ENCODE data around the gene PLA1A.

PLA1A gene

GRCh38 chr3:119555309-119555735, 42.4 kb upstream of the PLA1A start:
- DNase-seq (ENCODE audit: low read depth, low spot score): no peak
- no peak for TF ChIP-seq CTCF (IDR thresholded peaks at IDR 0.05; ENCODE audit: low read depth, low read length)
- H3K4me3 ChIP-seq (ENCODE audit: low read depth, low read length): no peak overlapping the region
- in situ Hi-C loops (cut with HindIII; ENCODE audit: low sequenced_read_pairs): no loop called here

- no peak for DNase-seq (ENCODE audit: low read depth, low spot score)
- no peak for TF ChIP-seq CTCF (IDR thresholded peaks at IDR 0.05; ENCODE audit: low read depth, low read length)
- no peak overlapping the region for H3K4me3 ChIP-seq (ENCODE audit: low read depth, low read length)
- in situ Hi-C loops (cut with HindIII; ENCODE audit: low sequenced_read_pairs): no loop called here
Measured at GRCh38 chr3:119555929-119556328, 41.8 kb upstream of the PLA1A start.

GRCh38 chr3:119557192-119557876, 40.4 kb upstream of the PLA1A start:
- in situ Hi-C loops (cut with HindIII; ENCODE audit: low sequenced_read_pairs): no loop called here
- H3K4me3 ChIP-seq (ENCODE audit: low read depth, low read length): no peak overlapping the region
- no peak for TF ChIP-seq CTCF (IDR thresholded peaks at IDR 0.05; ENCODE audit: low read depth, low read length)
- DNase-seq (ENCODE audit: low read depth, low spot score): no peak

GRCh38 chr3:119557877-119558269, 39.8 kb upstream of the PLA1A start:
- in situ Hi-C loops (cut with HindIII; ENCODE audit: low sequenced_read_pairs): no loop called here
- no peak overlapping the region for H3K4me3 ChIP-seq (ENCODE audit: low read depth, low read length)
- TF ChIP-seq CTCF (IDR thresholded peaks at IDR 0.05; ENCODE audit: low read depth, low read length): no peak
- no peak for DNase-seq (ENCODE audit: low read depth, low spot score)

- H3K4me3 ChIP-seq (ENCODE audit: low read depth, low read length): no peak overlapping the region
- no peak for TF ChIP-seq CTCF (IDR thresholded peaks at IDR 0.05; ENCODE audit: low read depth, low read length)
- DNase-seq (ENCODE audit: low read depth, low spot score): no peak
- in situ Hi-C loops (cut with HindIII; ENCODE audit: low sequenced_read_pairs): no loop called here
Measured at GRCh38 chr3:119558626-119559317, 38.9 kb upstream of the PLA1A start.

GRCh38 chr3:119559441-119559963, 38.2 kb upstream of the PLA1A start, which contains the start of gene CD80:
CD80 (minus strand) TSS chr3:119559614; CDS start chr3:119557728, 1,886 bp downstream.
- no peak within 1 kb of the TSS for H3K4me3 ChIP-seq (ENCODE audit: low read depth, low read length)
- peak; percentile 40 for TF ChIP-seq CTCF (IDR thresholded peaks at IDR 0.05; ENCODE audit: low read depth, low read length)
- in situ Hi-C loops (cut with HindIII; ENCODE audit: low sequenced_read_pairs): no loop called here
- peak; percentile 25 for DNase-seq (ENCODE audit: low read depth, low spot score)

Measured in astrocyte of the spinal cord (primary cell).